Measurements from ENCODE around the gene STK17B. TPM values are rescaled to one million over a fixed set of nuclear protein-coding genes. Genes with fewer than 3 reads are reported as not detected.

STK17B gene
- polyA plus RNA-seq, 3 donors: 171 to 296 (median 244) TPM

DNA sequence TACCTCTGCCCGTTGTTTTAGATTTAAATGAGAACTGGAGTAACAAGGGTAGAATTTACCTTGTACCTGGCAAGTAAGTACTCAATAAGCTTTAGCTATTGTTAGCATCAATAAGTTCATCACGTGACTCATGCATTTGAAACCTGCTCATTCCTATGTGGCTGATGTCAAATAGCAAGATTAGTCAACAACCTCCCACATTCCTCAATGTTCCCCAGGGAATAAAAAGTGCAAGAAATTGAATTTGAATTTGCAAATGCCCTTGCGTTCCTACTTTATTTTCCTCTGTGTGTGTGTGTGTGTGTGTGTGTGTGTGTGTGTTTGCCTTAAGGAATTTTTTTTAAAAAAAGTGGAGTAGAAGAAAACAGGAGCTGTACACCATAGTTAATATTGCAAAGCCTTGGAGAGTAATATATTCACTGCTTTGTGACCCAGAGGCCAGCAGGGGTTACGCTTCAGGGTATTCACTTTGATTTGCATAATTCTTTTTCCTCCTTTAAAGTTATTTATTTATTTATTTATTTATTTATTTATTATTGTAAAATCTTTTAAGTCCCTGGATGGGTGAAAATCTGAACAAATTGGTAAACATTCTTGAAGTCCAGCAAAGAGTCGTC lies 58.9 kb downstream of the STK17B start:
- no peak for DNase-seq
- Histone ChIP-seq H2AFZ (ENCODE audit: insufficient read depth, low read depth, low read length, poor library complexity, severe bottlenecking) (peak overlapping the region; percentile 52), H3K79me2 (ENCODE audit: insufficient read depth, low read length) (no peaks in the 10 kb centered on the region), H3K9me3 (replicated peaks in 1 of 2; ENCODE audit: control insufficient read depth in 1 of 2, insufficient read depth in 1 of 2, low read length in 2 of 2) (no peaks in the 10 kb centered on the region), H3K9ac (ENCODE audit: insufficient read depth, low read length, poor library complexity, severe bottlenecking) (no peak overlapping the region), H3K27ac (ENCODE audit: low read depth in 1 of 2, low read length in 2 of 2) (no peak overlapping the region), H3K27me3 (ENCODE audit: control insufficient read depth in 2 of 2, insufficient read depth in 2 of 2, low read length in 2 of 2) (no peaks in the 10 kb centered on the region), H3K36me3 (replicated peaks in 1 of 2; ENCODE audit: control insufficient read depth in 1 of 2, insufficient read depth in 2 of 2, low read length in 2 of 2) (no peaks in the 10 kb centered on the region), H3K4me2 (replicated peaks; ENCODE audit: extremely low read depth, low read length, poor library complexity, severe bottlenecking) (peak overlapping the region; percentile 26), H3K4me1 (ENCODE audit: control insufficient read depth in 1 of 2, insufficient read depth in 2 of 2, low read length in 2 of 2) (no peaks in the 10 kb centered on the region), H3K4me3 (replicated peaks in 1 of 3; ENCODE audit: low read depth in 2 of 3, low read length in 3 of 3) (no peak overlapping the region), H4K20me1 (ENCODE audit: insufficient read depth, low read length) (no peaks in the 10 kb centered on the region)
- TF ChIP-seq, protein P1, sequence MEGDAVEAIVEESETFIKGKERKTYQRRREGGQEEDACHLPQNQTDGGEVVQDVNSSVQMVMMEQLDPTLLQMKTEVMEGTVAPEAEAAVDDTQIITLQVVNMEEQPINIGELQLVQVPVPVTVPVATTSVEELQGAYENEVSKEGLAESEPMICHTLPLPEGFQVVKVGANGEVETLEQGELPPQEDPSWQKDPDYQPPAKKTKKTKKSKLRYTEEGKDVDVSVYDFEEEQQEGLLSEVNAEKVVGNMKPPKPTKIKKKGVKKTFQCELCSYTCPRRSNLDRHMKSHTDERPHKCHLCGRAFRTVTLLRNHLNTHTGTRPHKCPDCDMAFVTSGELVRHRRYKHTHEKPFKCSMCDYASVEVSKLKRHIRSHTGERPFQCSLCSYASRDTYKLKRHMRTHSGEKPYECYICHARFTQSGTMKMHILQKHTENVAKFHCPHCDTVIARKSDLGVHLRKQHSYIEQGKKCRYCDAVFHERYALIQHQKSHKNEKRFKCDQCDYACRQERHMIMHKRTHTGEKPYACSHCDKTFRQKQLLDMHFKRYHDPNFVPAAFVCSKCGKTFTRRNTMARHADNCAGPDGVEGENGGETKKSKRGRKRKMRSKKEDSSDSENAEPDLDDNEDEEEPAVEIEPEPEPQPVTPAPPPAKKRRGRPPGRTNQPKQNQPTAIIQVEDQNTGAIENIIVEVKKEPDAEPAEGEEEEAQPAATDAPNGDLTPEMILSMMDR (IDR thresholded peaks at IDR 0.05): no peak
- Mint-ChIP-seq H3K27me3 (ENCODE audit: low read depth in 3 of 3) (no peaks in the 10 kb centered on the region), H3K36me3 (no peaks in the 10 kb centered on the region), H3K4me1 (peaks cover 7% of the 10 kb centered on the region), H3K27ac (no peak overlapping the region), H3K9me3 (peaks cover 0 to 6% (median 4%) of the 10 kb centered on the region in 7 donors), H3K4me3 (no peak overlapping the region)
- no CpG with 5 or more reads among the region's 5 CpGs for WGBS (ENCODE audit: insufficient coverage)
- intact Hi-C loops (cut with micrococcal nuclease): no loop called here

DNA sequence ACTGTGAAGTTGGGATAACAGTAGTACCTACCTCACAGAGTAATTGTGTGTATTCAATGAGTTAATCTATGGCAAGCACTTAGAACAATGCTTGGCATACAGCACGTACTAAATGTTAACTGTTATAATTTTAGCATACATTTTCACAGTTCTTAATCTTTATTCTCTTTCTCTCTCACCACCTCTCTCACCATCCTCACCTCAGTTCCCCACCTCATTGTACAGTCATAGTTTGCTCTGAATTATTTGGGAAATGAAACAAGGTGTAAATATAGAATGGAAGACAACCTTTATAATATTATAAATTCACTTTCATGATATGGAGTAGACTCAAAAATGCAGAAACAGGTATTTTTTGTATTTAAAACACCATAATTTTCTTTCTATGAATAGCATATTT lies 62.8 kb downstream of the STK17B start:
- Mint-ChIP-seq H3K36me3 (no peaks in the 10 kb centered on the region), H3K4me1 (peaks cover 17% of the 10 kb centered on the region), H3K27ac (no peak overlapping the region), H3K4me3 (no peak overlapping the region), H3K9me3 (peaks cover 0 to 6% (median 4%) of the 10 kb centered on the region in 7 donors), H3K27me3 (ENCODE audit: low read depth in 3 of 3) (no peaks in the 10 kb centered on the region)
- Histone ChIP-seq H3K27ac (ENCODE audit: low read depth in 1 of 2, low read length in 2 of 2) (no peak overlapping the region), H3K79me2 (ENCODE audit: insufficient read depth, low read length) (no peaks in the 10 kb centered on the region), H3K4me1 (ENCODE audit: control insufficient read depth in 1 of 2, insufficient read depth in 2 of 2, low read length in 2 of 2) (peaks cover 0 to 11% of the 10 kb centered on the region in 2 donors), H3K4me3 (replicated peaks in 1 of 3; ENCODE audit: low read depth in 2 of 3, low read length in 3 of 3) (no peak overlapping the region), H3K4me2 (replicated peaks; ENCODE audit: extremely low read depth, low read length, poor library complexity, severe bottlenecking) (no peak overlapping the region), H3K36me3 (replicated peaks in 1 of 2; ENCODE audit: control insufficient read depth in 1 of 2, insufficient read depth in 2 of 2, low read length in 2 of 2) (no peaks in the 10 kb centered on the region), H3K27me3 (ENCODE audit: control insufficient read depth in 2 of 2, insufficient read depth in 2 of 2, low read length in 2 of 2) (no peaks in the 10 kb centered on the region), H2AFZ (ENCODE audit: insufficient read depth, low read depth, low read length, poor library complexity, severe bottlenecking) (no peak overlapping the region), H4K20me1 (ENCODE audit: insufficient read depth, low read length) (no peaks in the 10 kb centered on the region), H3K9me3 (replicated peaks in 1 of 2; ENCODE audit: control insufficient read depth in 1 of 2, insufficient read depth in 1 of 2, low read length in 2 of 2) (no peaks in the 10 kb centered on the region), H3K9ac (ENCODE audit: insufficient read depth, low read length, poor library complexity, severe bottlenecking) (no peak overlapping the region)
- TF ChIP-seq, protein P1 (IDR thresholded peaks at IDR 0.05): no peak
- WGBS (ENCODE audit: insufficient coverage): no CpG with 5 or more reads among the region's 1 CpG
- DNase-seq: no peak
- intact Hi-C loops (cut with micrococcal nuclease): no loop called here

Data from CD14-positive monocyte (primary cell).